Measurements from ENCODE around the gene PCSK6. TPM values are rescaled to one million over a fixed set of nuclear protein-coding genes. Genes with fewer than 3 reads are reported as not detected.

Gene PCSK6
- total and polyA plus RNA-seq, 2 experiments from 2014 or later = 4.8 to 6.4 TPM

GRCh38 chr15:101329867-101330380, 159.6 kb downstream of the PCSK6 start:
- H3K27me3 ChIP-seq = peaks cover 24% of the 10 kb centered on the region
- no peak for DNase-seq (ENCODE audit: low read depth in 1 of 2, low spot score in 1 of 2)
- TF ChIP-seq CTCF (IDR thresholded peaks at IDR 0.05; ENCODE audit: low read depth, low read length) = no peak
- no peaks in the 10 kb centered on the region for H3K9me3 ChIP-seq (ENCODE audit: low read depth)
- H3K4me3 ChIP-seq = no peak overlapping the region
- H3K36me3 ChIP-seq = no peaks in the 10 kb centered on the region
- H3K27ac ChIP-seq = no peak overlapping the region
- no peaks in the 10 kb centered on the region for H3K4me1 ChIP-seq (ENCODE audit: low read depth)

- H3K27ac ChIP-seq = no peak overlapping the region
- TF ChIP-seq CTCF (IDR thresholded peaks at IDR 0.05; ENCODE audit: low read depth, low read length) = no peak
- H3K36me3 ChIP-seq = no peaks in the 10 kb centered on the region
- DNase-seq (ENCODE audit: low read depth in 1 of 2, low spot score in 1 of 2) = no peak
- H3K9me3 ChIP-seq (ENCODE audit: low read depth) = no peaks in the 10 kb centered on the region
- H3K4me3 ChIP-seq = no peak overlapping the region
- H3K4me1 ChIP-seq (ENCODE audit: low read depth) = no peaks in the 10 kb centered on the region
- peaks cover 24% of the 10 kb centered on the region for H3K27me3 ChIP-seq
These were observed 160.1 kb downstream of the PCSK6 start for GRCh38 chr15:101329309-101329863.

- Histone ChIP-seq H3K36me3 (no peaks in the 10 kb centered on the region), H3K4me3 (no peak overlapping the region), H3K27ac (no peak overlapping the region), H3K27me3 (peaks cover 24% of the 10 kb centered on the region), H3K4me1 (ENCODE audit: low read depth) (no peaks in the 10 kb centered on the region), H3K9me3 (ENCODE audit: low read depth) (no peaks in the 10 kb centered on the region)
- TF ChIP-seq CTCF (IDR thresholded peaks at IDR 0.05; ENCODE audit: low read depth, low read length) = no peak
- DNase-seq (ENCODE audit: low read depth in 1 of 2, low spot score in 1 of 2) = no peak
These were observed 161.5 kb downstream of the PCSK6 start for GRCh38 chr15:101328001-101328400.

- TF ChIP-seq CTCF (IDR thresholded peaks at IDR 0.05; ENCODE audit: low read depth, low read length) = no peak
- H3K4me1 ChIP-seq (ENCODE audit: low read depth) = no peaks in the 10 kb centered on the region
These were observed 162.3 kb downstream of the PCSK6 start for GRCh38 chr15:101327147-101327740.

GRCh38 chr15:101326462-101327146, 162.9 kb downstream of the PCSK6 start:
- no peak overlapping the region for H3K27ac ChIP-seq

More at GRCh38 chr15:101327147-101327740, 162.3 kb downstream of the PCSK6 start:
- H3K4me3 ChIP-seq = no peak overlapping the region
- no peak for DNase-seq (ENCODE audit: low read depth in 1 of 2, low spot score in 1 of 2)
- H3K27ac ChIP-seq = no peak overlapping the region
- no peaks in the 10 kb centered on the region for H3K36me3 ChIP-seq
- peaks cover 24% of the 10 kb centered on the region for H3K27me3 ChIP-seq
- no peaks in the 10 kb centered on the region for H3K9me3 ChIP-seq (ENCODE audit: low read depth)

More at GRCh38 chr15:101326462-101327146, 162.9 kb downstream of the PCSK6 start:
- Histone ChIP-seq H3K9me3 (ENCODE audit: low read depth) (no peaks in the 10 kb centered on the region), H3K27me3 (peaks cover 24% of the 10 kb centered on the region), H3K4me3 (no peak overlapping the region), H3K4me1 (ENCODE audit: low read depth) (no peaks in the 10 kb centered on the region), H3K36me3 (no peaks in the 10 kb centered on the region)
- no peak for TF ChIP-seq CTCF (IDR thresholded peaks at IDR 0.05; ENCODE audit: low read depth, low read length)
- DNase-seq (ENCODE audit: low read depth in 1 of 2, low spot score in 1 of 2) = no peak

Data from cardiac muscle cell (in vitro differentiated cells and primary cell).